ENCODE data around the gene GPRIN2.

The GPRIN2 gene

DNA sequence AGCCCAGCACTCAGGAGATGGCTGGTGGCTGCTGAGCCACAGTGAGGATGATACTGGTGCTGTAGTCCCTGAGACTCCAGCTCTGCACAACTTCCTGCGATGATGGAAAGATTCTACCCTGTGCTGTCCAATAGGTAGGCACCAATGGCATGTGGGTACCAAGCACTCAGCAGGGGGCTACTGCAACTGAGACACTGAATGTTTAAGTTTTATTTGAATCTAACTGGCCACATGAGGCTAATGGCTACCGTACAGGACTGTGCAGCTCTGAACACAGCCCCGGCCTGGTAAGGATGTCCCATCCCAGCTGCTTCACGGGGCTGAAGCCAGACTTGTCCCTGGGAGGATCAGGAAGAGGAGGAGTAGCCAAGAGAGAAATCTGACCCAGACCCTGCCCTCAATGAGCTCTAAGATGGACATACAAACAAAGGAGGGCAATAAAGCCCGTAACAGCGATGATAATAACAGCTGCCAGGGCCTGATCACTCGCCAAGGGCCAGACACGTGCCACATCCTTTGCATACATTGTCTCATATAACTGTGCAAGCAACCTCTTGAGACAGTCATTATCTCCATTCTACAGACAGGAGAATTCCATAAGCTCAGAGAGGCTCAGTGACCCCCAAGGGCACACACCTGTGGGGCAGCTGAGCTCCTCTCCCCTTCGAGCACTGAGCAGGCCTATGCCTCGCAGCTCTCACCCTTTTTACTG is 3.8 kb downstream of the GPRIN2 start:
- Histone ChIP-seq H3K36me3 (no peaks in the 10 kb centered on the region), H3K9ac (no peak overlapping the region), H3K9me3 (peaks cover 11% of the 10 kb centered on the region), H4K20me1 (no peaks in the 10 kb centered on the region), H3K4me3 (no peak overlapping the region), H3K27me3 (peaks cover 28% of the 10 kb centered on the region), H3K4me2 (no peak overlapping the region), H3K4me1 (peaks cover 12% of the 10 kb centered on the region), H3K27ac (no peak overlapping the region)
- no peak for TF ChIP-seq Cebpa-rat (IDR thresholded peaks at IDR 0.05)

DNA sequence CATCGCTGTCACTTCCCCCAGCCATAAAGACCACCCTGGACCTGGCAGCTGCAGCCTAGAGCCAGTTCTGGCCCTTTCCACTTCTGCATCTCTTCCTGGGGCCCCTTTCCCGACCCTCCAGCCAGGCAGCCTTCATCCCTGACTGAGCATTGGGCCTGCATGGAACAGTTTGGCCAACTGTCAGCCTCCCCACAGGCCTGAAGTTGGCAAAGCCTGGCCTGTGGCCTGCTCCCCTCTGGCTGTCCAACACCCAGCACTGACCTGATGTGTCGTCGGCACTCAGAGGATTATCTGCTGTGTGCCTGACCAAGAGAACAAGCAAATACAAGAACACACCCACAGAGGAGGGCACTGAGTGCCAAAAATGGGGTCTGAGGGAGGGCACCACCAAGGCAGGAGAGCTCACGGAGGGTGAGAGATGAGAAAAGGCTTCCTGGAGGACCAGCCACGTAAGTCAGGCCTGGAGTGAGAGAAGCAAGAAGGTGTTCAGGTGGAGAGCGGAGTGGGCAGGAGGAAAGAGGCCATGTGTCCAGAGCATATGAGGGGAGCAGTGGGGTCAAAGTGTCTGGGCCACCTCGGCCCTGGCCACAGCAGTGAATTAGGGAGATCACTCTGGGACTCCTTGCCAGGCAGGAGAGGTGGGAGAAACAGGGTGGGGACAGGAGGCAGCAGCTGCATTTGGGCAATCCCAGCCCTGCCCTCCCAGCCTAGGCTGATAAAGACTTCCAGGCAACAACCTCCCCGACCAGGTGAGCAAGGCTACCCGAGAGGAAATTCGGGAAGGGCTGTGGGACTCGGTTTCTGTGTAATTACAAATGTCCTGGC is 4.5 kb downstream of the GPRIN2 start:
- Histone ChIP-seq H3K27me3 (peaks cover 20% of the 10 kb centered on the region), H3K4me2 (no peak overlapping the region), H3K27ac (no peak overlapping the region), H3K36me3 (no peaks in the 10 kb centered on the region), H3K4me1 (peaks cover 12% of the 10 kb centered on the region), H3K9ac (no peak overlapping the region), H3K9me3 (peaks cover 4% of the 10 kb centered on the region; the same call in 1 of the 2 replicates), H3K4me3 (no peak overlapping the region), H4K20me1 (no peaks in the 10 kb centered on the region)
- no peak for TF ChIP-seq Cebpa-rat (IDR thresholded peaks at IDR 0.05)

DNA sequence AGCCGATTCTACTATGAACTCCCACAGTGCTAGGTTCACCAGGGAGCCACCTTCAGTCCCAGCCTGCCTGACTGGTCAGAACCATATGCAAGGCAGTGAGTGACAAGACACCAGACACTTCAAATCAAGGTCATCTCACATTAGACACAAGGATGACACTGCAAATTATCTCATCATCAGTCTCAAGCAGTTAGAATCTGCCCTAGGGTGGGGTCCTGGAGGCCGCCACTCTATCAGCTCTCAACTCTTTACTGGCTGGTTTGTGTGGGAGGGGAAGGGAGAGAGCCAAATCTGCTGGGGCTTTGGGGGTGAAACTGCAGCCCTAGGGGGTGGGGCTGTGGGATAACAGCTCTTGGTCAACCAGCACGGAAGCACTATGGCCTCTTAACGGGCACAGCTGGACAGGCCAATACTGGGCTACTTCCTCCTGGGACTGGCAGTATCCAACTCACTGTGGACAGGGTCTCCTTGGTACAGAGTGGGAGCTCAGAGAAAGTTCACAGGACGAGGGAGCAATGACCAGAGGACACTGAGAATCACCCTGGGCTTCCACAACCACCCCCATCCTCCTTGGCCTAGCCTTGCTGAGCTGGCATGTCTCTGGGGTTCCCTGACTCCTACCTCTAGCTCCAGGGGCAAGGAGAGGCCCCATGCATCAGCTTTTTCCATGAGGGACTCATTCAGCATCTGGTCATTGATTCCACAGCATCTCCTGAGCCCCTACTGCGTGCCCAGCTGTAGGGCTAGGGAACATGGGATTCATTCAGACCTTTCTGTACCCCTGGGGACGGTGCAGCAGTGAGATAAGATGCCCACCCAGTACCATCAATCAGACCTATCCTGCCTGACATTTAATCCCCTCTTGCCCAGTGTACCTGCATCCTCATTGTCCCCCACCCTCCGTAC is 5.4 kb downstream of the GPRIN2 start:
- peaks cover 9% of the 10 kb centered on the region for H3K4me1 ChIP-seq
- no peaks in the 10 kb centered on the region for H3K9me3 ChIP-seq
- H3K27ac ChIP-seq = no peak overlapping the region
- H3K36me3 ChIP-seq = no peaks in the 10 kb centered on the region
- no peak overlapping the region for H3K4me3 ChIP-seq
- no peaks in the 10 kb centered on the region for H4K20me1 ChIP-seq
- H3K4me2 ChIP-seq = no peak overlapping the region
- no peak overlapping the region for H3K9ac ChIP-seq
- peaks cover 13% of the 10 kb centered on the region for H3K27me3 ChIP-seq
- TF ChIP-seq Cebpa-rat (IDR thresholded peaks at IDR 0.05) = no peak

DNA sequence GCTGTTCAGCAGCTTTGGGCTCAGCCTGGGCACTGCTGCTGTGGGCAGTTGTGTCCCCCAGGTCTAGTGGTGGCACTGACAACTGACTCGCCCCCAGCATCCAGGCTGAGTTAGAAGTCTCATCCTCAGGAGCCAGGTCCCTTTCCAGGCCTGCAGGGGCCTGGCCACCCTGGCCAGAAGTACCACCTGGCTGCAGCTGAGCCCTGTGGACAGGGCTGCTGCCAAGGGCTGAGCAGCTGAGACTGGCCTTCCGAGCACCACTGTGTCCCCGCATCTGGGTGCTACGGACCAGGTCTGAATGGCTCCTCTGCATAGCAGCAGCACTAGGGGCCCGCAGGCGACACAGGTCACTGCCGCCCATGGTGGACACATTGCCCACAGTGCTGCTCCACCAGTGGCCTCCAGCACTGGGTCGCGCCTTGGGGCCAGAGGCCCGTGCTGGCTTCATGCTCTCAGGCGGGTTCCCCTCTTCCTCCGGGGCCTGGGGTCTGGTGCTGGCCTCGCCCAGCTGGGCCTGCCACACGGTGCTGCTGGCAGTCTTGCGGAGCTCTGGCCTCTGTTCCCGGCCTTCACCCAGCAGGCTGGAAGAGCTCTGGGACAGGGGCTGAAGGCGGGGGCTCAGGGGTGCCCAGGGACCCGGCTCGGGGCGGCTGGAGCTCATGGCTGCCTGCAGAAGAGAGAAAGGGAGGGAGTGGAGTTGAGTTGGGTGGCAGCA is 6.2 kb downstream of the GPRIN2 start:
- Histone ChIP-seq H3K27me3 (peaks cover 5% of the 10 kb centered on the region), H3K4me1 (peaks cover 1% of the 10 kb centered on the region), H3K27ac (no peak overlapping the region), H3K4me2 (no peak overlapping the region), H3K9ac (no peak overlapping the region), H3K9me3 (no peaks in the 10 kb centered on the region), H4K20me1 (no peaks in the 10 kb centered on the region), H3K36me3 (no peaks in the 10 kb centered on the region), H3K4me3 (no peak overlapping the region)
- TF ChIP-seq Cebpa-rat (IDR thresholded peaks at IDR 0.05) = no peak

DNA sequence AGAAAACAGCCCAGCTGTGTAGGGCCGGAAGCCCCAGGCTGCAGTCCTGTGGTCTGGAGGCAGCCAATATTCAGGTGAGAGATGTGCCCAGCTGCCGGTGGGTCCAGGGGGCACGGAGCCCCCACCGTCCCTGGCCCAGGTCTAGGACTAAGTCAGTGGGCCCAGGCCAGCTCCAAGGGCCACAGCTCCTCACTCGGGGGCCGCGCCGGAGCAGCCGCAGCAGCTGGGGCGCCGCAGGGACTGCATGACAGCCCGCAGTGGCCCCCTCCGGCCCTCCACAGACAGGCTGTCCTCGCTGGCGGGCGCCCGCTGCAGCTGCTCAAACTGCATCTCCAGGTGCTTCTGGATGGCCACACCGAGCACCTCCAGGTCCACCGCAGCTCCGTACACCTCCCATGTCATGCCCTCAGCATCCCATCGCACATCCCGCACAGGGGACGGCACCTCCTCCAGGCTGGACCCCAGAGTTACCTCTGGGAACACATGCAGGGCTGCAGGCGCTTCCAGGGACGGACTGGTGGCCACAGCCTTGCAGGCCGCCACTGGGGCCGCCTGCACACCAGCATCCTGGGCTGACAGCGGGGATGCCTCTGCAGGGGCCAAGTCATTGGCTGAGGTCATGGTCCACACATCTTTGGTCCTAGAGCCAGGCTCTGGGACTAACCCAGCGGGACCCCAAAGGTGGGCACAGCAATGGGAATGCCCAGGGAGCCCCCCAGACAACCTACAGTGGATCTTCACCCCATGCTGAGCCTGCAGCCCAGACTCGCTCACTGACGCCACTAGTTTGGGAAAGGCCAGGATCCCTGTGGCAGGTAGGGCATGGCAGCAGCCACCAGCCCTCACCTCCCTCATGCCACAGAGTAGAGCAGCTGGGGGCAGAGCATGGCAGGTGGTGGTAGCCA is 7.0 kb downstream of the GPRIN2 start:
- 0 out of 2 replicates have a peak, but pooled peaks cover 4% of the 10 kb centered on the region for H3K27me3 ChIP-seq
- no peak overlapping the region for H3K9ac ChIP-seq
- no peaks in the 10 kb centered on the region for H4K20me1 ChIP-seq
- no peaks in the 10 kb centered on the region for H3K36me3 ChIP-seq
- H3K4me3 ChIP-seq = no peak overlapping the region
- TF ChIP-seq Cebpa-rat (IDR thresholded peaks at IDR 0.05) = no peak
- no peaks in the 10 kb centered on the region for H3K9me3 ChIP-seq
- H3K4me2 ChIP-seq = no peak overlapping the region
- H3K4me1 ChIP-seq = no peaks in the 10 kb centered on the region
- H3K27ac ChIP-seq = no peak overlapping the region

DNA sequence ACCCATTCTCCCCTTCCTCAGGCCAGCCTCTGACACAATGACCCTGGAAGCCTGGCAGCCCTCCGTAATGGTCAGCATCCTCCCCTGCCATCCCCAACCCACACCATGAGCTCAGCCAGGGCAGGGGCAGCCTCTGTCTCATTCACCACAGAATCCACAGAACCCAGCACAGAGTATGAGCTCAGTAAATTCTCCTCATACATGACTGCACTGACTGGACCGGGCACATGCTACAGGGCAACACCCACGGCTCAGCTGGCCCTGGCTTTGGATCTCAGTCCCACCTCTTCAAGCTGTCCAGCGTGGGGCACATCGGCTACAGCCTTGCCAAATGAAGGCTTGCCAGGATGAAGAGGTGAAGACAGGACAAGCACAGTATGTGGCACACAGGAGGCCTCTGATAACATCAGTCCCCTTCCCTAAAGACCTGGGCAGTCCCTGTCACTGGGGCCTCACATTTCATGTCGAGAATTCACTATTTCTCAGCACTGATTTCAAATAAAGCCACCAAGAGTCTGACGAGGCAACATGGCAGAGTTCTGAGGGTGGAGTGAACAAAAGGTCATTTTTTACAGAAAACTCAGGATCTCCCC is 7.9 kb downstream of the GPRIN2 start:
- Histone ChIP-seq H3K4me2 (no peak overlapping the region), H4K20me1 (no peaks in the 10 kb centered on the region), H3K36me3 (no peaks in the 10 kb centered on the region), H3K27me3 (no peaks in the 10 kb centered on the region), H3K9me3 (no peaks in the 10 kb centered on the region), H3K4me3 (no peak overlapping the region), H3K9ac (no peak overlapping the region), H3K27ac (no peak overlapping the region), H3K4me1 (no peaks in the 10 kb centered on the region)
- TF ChIP-seq Cebpa-rat (IDR thresholded peaks at IDR 0.05) = no peak

DNA sequence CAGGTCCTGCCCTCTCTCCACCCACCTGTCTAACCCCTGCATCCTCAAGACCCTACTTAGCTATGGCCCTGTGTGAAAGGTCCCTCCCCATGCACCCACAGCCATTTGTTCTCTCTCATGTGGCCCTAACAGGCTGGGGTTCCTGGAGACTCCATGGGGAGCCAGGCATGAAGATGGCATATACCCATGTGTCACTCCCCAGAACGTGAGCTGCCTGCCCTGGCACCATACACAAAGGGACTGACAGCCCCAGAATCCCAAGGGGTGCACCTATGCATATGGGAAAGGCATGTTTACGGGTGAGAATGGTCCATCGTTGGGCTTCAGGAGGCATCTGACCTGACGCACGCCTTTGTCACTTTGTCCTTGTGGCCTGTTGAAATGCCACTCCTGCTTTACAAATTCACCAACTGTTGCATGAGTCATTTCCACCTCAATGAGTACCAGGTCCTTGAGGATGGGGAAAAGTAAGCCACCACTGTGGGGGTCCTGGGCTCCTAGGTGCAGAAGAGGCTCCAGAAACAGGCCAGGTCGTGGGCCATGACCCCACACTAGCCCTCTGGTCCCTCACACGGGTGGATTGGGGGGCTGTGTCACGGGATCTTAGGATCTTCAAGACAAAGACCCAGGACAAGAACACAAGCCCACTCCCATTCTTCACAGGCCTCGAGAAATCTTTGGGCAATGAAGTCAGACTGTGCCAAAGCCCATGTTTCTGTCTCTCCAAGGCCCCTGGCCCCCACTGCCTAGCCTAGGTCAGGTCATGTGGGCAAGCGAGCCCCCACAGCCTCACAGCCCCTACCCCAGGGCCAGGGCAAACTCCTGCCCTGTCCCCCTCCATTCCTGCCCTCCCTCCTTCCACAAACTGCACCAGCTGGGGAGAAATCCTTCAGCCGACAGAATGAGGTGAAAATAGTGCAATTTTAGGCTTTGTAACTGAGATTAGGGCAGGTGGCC is 8.6 kb downstream of the GPRIN2 start:
- H3K36me3 ChIP-seq = no peaks in the 10 kb centered on the region
- H3K4me1 ChIP-seq = no peaks in the 10 kb centered on the region
- H3K27ac ChIP-seq = no peak overlapping the region
- no peak overlapping the region for H3K4me2 ChIP-seq
- no peaks in the 10 kb centered on the region for H3K9me3 ChIP-seq
- H3K27me3 ChIP-seq = no peaks in the 10 kb centered on the region
- H3K9ac ChIP-seq = no peak overlapping the region
- no peak for TF ChIP-seq Cebpa-rat (IDR thresholded peaks at IDR 0.05)
- H3K4me3 ChIP-seq = no peak overlapping the region
- H4K20me1 ChIP-seq = no peaks in the 10 kb centered on the region

All from BLaER1 (cell line).